PC-3 (cell line): ENCODE data around the gene NDUFA5.

Source experiments
- CTCF ChIP-seq: fragments of 300-600 bp; sonication (generic); conservative IDR thresholded peaks from 2 replicates; pipeline ENCODE4 v1.5.1; 2017; ENCODE audit warnings: antibody characterized with exemption, low read depth, mild to moderate bottlenecking, low read length
- EZH2phosphoT487 ChIP-seq: fragments of 300-600 bp; sonication (generic); IDR thresholded peaks from 2 replicates; pipeline ENCODE4 v1.6.1; 2018; ENCODE audit warnings: mild to moderate bottlenecking, antibody characterized with exemption, low read length, borderline replicate concordance

DNA sequence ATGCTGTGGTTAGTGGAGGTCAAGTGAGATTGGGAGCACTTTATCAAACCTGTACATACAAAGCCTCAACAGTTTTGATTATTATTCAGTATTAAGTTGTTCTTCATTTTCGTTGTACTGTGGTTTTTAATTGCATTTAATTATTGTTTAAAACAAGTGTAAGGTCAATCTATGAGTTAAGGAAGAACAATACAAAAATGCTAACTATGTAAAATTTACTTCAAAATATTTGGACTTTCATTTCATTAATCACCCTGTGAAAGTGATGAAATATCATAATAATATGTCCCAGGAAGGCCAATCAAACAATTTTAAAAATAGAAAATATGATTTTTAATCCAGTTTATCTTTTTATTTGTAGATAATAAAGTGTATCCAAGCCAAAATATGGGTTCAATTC, 13.6 kb upstream of the NDUFA5 start:
- TF ChIP-seq CTCF (no peak), EZH2phosphoT487 (no peak)
